Measurements from ENCODE around the gene GJC2.
A peak's percentile ranks its signal among the peaks of the same experiment; 100 is the strongest.

Gene GJC2

GRCh38 chr1:228148935-228149405 is 760 bp upstream of the GJC2 start:
- Histone ChIP-seq H3K4me3 (ENCODE audit: low read depth, low read length) (no peak overlapping the region), H3K4me1 (peaks cover 21% of the 10 kb centered on the region), H3K36me3 (peaks cover 3% of the 10 kb centered on the region), H3K9me3 (no peaks in the 10 kb centered on the region), H3K27me3 (no peaks in the 10 kb centered on the region)
- TF ChIP-seq CTCF (IDR thresholded peaks at IDR 0.05; ENCODE audit: low read depth, low read length) = no peak
- peak; percentile 16 for DNase-seq

- no peak for TF ChIP-seq CTCF (IDR thresholded peaks at IDR 0.05; ENCODE audit: low read depth, low read length)
- no peaks in the 10 kb centered on the region for H3K9me3 ChIP-seq
- peaks cover 3% of the 10 kb centered on the region for H3K36me3 ChIP-seq
- peak; percentile 14 for DNase-seq
- no peak overlapping the region for H3K4me3 ChIP-seq (ENCODE audit: low read depth, low read length)
- H3K27me3 ChIP-seq = no peaks in the 10 kb centered on the region
- H3K4me1 ChIP-seq = peaks cover 21% of the 10 kb centered on the region
Measured at GRCh38 chr1:228150120-228150460, 360 bp downstream of the GJC2 start.

DNA sequence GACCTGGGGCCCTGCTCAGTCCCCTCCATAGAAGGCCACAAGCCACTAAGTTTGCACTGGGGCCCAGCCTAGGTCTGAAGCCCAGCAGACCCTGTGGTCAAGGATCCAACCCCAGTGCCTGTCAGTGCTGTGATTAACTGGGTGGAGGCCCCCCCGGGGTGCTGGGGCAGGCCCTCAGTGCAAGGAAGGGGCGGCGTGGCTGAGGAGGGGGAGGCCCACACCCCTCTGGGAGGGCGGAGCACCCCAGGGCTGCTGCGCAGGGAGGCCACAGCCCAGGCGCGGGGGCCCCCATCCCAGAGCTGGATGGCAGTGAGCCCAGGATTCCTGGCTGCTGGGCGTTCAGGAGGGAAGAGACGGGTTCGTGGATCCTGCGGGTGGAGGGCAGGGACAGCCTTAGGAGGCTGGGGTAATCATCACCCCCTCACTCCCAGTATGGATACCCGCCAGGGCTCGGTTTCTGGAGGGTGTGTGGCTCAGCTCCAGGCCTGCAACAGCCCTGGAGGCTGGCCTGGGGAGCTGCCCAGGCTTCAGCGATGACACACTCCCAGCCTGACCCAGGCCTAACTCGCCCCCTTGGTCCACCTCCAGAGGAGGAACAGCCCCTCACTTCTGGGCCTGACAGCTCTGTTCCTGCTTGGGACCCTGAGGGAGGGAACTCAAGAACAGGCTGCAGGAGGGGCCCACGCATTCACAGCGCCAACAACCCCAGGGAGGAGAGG is 890 bp downstream of the GJC2 start:
- TF ChIP-seq CTCF (IDR thresholded peaks at IDR 0.05; ENCODE audit: low read depth, low read length) = no peak
- peaks cover 21% of the 10 kb centered on the region for H3K4me1 ChIP-seq
- DNase-seq = peak; percentile 36
- no peaks in the 10 kb centered on the region for H3K27me3 ChIP-seq
- H3K4me3 ChIP-seq (ENCODE audit: low read depth, low read length) = no peak overlapping the region
- no peaks in the 10 kb centered on the region for H3K9me3 ChIP-seq
- peaks cover 3% of the 10 kb centered on the region for H3K36me3 ChIP-seq

DNA sequence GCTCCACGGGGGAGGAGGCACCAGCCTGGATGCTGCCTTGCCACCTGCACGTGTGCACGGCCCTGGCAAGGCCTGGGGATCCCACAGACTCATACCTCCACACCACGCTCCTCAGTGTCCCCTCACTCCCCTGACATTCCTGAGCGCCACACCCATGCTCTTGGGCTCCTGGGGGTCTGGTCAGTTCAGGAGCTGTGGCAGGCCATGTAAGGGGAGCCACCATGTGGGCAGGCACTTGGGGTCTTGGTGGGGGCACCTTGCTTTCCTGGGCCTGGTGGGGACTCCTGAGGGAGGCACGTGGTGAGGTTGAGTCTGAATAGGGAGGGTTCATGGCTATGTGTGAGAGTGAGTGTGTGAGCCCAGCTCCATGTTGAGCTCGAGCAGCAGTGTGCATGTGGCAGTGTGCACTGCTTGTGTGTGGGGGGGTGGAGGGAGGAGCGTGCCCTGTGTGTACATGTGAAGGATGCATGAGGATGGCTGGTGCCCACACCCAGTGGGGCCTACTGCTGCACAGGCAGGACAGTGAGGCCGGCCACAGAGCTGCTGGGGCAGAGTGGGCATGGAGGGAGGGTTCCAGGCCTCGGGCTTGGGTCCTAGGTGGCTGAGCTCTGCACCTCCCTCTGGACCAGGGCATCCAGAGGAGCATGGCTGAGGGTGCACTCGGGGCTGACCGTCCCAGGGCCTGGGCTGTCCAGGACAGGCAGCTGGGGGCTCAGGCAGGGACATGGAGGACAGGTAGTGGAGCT is 1.6 kb downstream of the GJC2 start:
- Histone ChIP-seq H3K4me1 (peaks cover 21% of the 10 kb centered on the region), H3K36me3 (peaks cover 3% of the 10 kb centered on the region), H3K4me3 (ENCODE audit: low read depth, low read length) (no peak overlapping the region), H3K27me3 (no peaks in the 10 kb centered on the region), H3K9me3 (no peaks in the 10 kb centered on the region)
- DNase-seq = peak; percentile 12
- TF ChIP-seq CTCF (IDR thresholded peaks at IDR 0.05; ENCODE audit: low read depth, low read length) = no peak

DNA sequence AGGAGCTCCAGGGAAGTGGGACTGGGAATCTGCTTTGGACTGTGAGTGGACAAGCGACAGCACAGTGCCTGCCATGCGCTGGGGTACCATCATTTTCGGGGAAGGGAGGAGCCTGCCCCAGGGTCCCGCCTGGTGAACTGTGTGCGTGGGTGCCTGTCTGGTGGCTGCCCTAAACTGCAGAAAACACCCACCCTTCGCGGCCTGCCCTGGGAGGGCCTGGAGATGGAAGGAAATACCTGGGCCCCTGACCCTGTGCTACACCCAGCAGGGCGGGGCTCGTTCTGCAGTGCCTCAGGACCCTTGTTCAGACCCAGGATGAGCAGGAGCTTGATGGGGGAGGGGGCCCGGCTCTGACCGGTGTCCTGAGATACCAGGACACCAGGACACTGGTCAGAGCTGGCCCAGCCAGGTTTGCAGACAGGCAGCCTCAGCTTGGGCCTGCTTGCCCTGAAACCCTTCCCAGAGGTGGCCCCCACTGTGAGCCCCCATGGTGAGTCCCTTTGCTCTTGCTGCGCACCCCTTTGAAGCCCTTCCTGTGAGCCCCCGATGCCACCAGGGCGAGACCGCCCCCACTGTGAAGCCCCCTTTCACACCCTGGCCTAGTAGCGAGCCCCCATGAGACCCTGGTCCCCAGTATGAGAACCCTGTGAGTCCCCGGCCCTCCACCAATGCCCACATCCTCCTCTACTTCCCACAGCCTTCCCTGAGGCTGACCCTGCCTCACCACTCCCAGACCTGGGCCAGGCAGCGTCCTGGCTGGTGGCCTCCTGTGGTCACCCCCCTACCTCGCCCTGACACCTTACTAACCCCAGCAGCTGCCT is 2.6 kb downstream of the GJC2 start:
- no peak for TF ChIP-seq CTCF (IDR thresholded peaks at IDR 0.05; ENCODE audit: low read depth, low read length)
- H3K4me1 ChIP-seq = peaks cover 21% of the 10 kb centered on the region
- H3K4me3 ChIP-seq (ENCODE audit: low read depth, low read length) = no peak overlapping the region
- no peaks in the 10 kb centered on the region for H3K27me3 ChIP-seq
- DNase-seq = peak; percentile 9
- H3K36me3 ChIP-seq = no peaks in the 10 kb centered on the region; the same call in 1 of the 2 replicates
- H3K9me3 ChIP-seq = no peaks in the 10 kb centered on the region
